AG04449 (cell line): ENCODE results near the gene CDH13.

Experiments
- CTCF ChIA-PET: fragments of 350-600 bp; formaldehyde crosslinking; extraction: SDS; loops from one replicate; lab custom pipeline; 2021; ENCODE audit warnings: antibody characterized with exemption; lab: Yijun Ruan, JAX
- POLR2A ChIA-PET: fragments of 400-600, 350-600 bp; formaldehyde crosslinking; extraction: SDS; loops from one replicate; lab custom pipeline; 2020; ENCODE audit warnings: antibody characterized with exemption, inconsistent platforms; lab: Yijun Ruan, JAX
- DNase-seq: peaks from one replicate; pipeline ENCODE4 v3.0.0-alpha.2; 2010; ENCODE audit warnings: low read depth, low spot score
- H3K4me3 ChIP-seq: 2 replicates; pipeline ENCODE4 v1.5.1; 2011; ENCODE audit warnings: low read depth, mild to moderate bottlenecking, control low read depth, low read length
- CTCF ChIP-seq: IDR thresholded peaks from one replicate; pipeline ENCODE4 v1.5.1; 2011; ENCODE audit warnings: mild to moderate bottlenecking, moderate library complexity, low read length, control low read depth, inconsistent platforms; ENCODE audit not compliant: insufficient read depth; ENCODE audit errors: missing control alignments

CDH13 gene

GRCh38 chr16:83510906-83511305, 884.1 kb downstream of the CDH13 start:
- no peak overlapping the region for H3K4me3 ChIP-seq
- no peak for DNase-seq
- no peak for TF ChIP-seq CTCF
- ChIA-PET POLR2A (no interaction called here), CTCF (no interaction called here)

GRCh38 chr16:83513008-83513755, 886.4 kb downstream of the CDH13 start:
- no peak for TF ChIP-seq CTCF
- H3K4me3 ChIP-seq = no peak overlapping the region
- ChIA-PET POLR2A (interaction anchor here (0.7 kb wide), 1 partner anchor 323 kb away, joined by 3 read pairs; no protein-coding TSS in a partner anchor), CTCF (interaction anchor here (1.6 kb wide), 1 partner anchor 9 kb away, joined by 4 read pairs; no protein-coding TSS in a partner anchor)
- peak; percentile 73 for DNase-seq

GRCh38 chr16:83515395-83515794, 888.6 kb downstream of the CDH13 start:
- CTCF ChIA-PET = interaction anchor here (1.3 kb wide), 1 partner anchor 310 kb away, joined by 5 read pairs; no protein-coding TSS in a partner anchor

GRCh38 chr16:83516931-83517330, 890.2 kb downstream of the CDH13 start:
- CTCF ChIA-PET = no interaction called here
- TF ChIP-seq CTCF = no peak
- POLR2A ChIA-PET = no interaction called here

More at GRCh38 chr16:83515395-83515794, 888.6 kb downstream of the CDH13 start:
- TF ChIP-seq CTCF = no peak
- DNase-seq = no peak
- POLR2A ChIA-PET = no interaction called here
- no peak overlapping the region for H3K4me3 ChIP-seq

GRCh38 chr16:83517398-83517797, 890.6 kb downstream of the CDH13 start:
- POLR2A ChIA-PET = no interaction called here
- no peak for DNase-seq
- no peak overlapping the region for H3K4me3 ChIP-seq
- TF ChIP-seq CTCF = no peak
- CTCF ChIA-PET = interaction anchor here (0.9 kb wide), 1 partner anchor 13 kb away, joined by 3 read pairs; no protein-coding TSS in a partner anchor

More at GRCh38 chr16:83516931-83517330, 890.2 kb downstream of the CDH13 start:
- DNase-seq = no peak
- no peak overlapping the region for H3K4me3 ChIP-seq

- TF ChIP-seq CTCF = no peak
- DNase-seq = no peak
- CTCF ChIA-PET = no interaction called here
- H3K4me3 ChIP-seq = no peak overlapping the region
- POLR2A ChIA-PET = no interaction called here
These were observed 893.8 kb downstream of the CDH13 start for GRCh38 chr16:83520596-83520995.
